Progenitor cell of endocrine pancreas (in vitro differentiated cells): ENCODE data around the gene NPAT. TPM values are rescaled to one million over a fixed set of nuclear protein-coding genes. Genes with fewer than 3 reads are reported as not detected.

Experiments used
- DNase-seq: peaks from one replicate; pipeline ENCODE4 v3.0.0; 2021; ENCODE audit warnings: low spot score; ENCODE audit not compliant: unreplicated experiment
- H3K27ac Mint-ChIP-seq: 2 replicates; pipeline ENCODE4 v1.8.0; 2021; ENCODE audit warnings: mild to moderate bottlenecking, moderate library complexity, mixed read lengths
- H3K27me3 Mint-ChIP-seq: 2 replicates; pipeline ENCODE4 v1.8.0; 2021; ENCODE audit warnings: mixed read lengths
- H3K36me3 Mint-ChIP-seq: 2 replicates; pipeline ENCODE4 v1.8.0; 2022; ENCODE audit warnings: mixed read lengths; ENCODE audit not compliant: insufficient read depth
- H3K4me1 Mint-ChIP-seq: 2 replicates; pipeline ENCODE4 v1.8.0; 2021; ENCODE audit warnings: low read depth, mixed read lengths
- H3K4me3 Mint-ChIP-seq: 2 replicates; pipeline ENCODE4 v1.8.0; 2021; ENCODE audit warnings: low read depth, mild to moderate bottlenecking, moderate library complexity, mixed read lengths
- H3K9me3 Mint-ChIP-seq: 2 replicates; pipeline ENCODE4 v1.8.0; 2021; ENCODE audit warnings: low read depth, mixed read lengths
- CTCF ChIP-seq: fragments of 200-600 bp; sonication (generic); IDR thresholded peaks from one replicate; pipeline ENCODE4 v1.5.0; 2021; ENCODE audit warnings: antibody characterized with exemption, mild to moderate bottlenecking; ENCODE audit not compliant: unreplicated experiment
- total RNA-seq: library from RNA; stranded (reverse); gene quantifications from 2 replicates; pipeline ENCODE4 v1.2.1, GENCODE V29; 2021

Gene NPAT
- total RNA-seq, 1 donor from 2014 or later: 21.0 TPM

GRCh38 chr11:108117746-108118371 lies 104.6 kb downstream of the NPAT start:
- H3K4me1 Mint-ChIP-seq: peaks cover 9% of the 10 kb centered on the region
- H3K36me3 Mint-ChIP-seq: no peaks in the 10 kb centered on the region
- H3K27me3 Mint-ChIP-seq: no peaks in the 10 kb centered on the region
- no peak for DNase-seq
- TF ChIP-seq CTCF: peak; percentile 64
- H3K4me3 Mint-ChIP-seq: no peak overlapping the region
- no peaks in the 10 kb centered on the region for H3K9me3 Mint-ChIP-seq
- no peak overlapping the region for H3K27ac Mint-ChIP-seq

GRCh38 chr11:108115500-108116140 lies 106.8 kb downstream of the NPAT start:
- H3K9me3 Mint-ChIP-seq: no peaks in the 10 kb centered on the region
- no peaks in the 10 kb centered on the region for H3K36me3 Mint-ChIP-seq
- H3K4me1 Mint-ChIP-seq: no peaks in the 10 kb centered on the region
- no peaks in the 10 kb centered on the region for H3K27me3 Mint-ChIP-seq
- H3K4me3 Mint-ChIP-seq: no peak overlapping the region
- H3K27ac Mint-ChIP-seq: no peak overlapping the region
- no peak for DNase-seq
- TF ChIP-seq CTCF: no peak

GRCh38 chr11:108112057-108112456 lies 110.4 kb downstream of the NPAT start:
- Mint-ChIP-seq H3K9me3 (no peaks in the 10 kb centered on the region), H3K4me1 (no peaks in the 10 kb centered on the region), H3K36me3 (no peaks in the 10 kb centered on the region), H3K27me3 (no peaks in the 10 kb centered on the region), H3K27ac (no peak overlapping the region), H3K4me3 (no peak overlapping the region)
- no peak for DNase-seq
- TF ChIP-seq CTCF: no peak

GRCh38 chr11:108111126-108111525 lies 111.3 kb downstream of the NPAT start:
- Mint-ChIP-seq H3K4me1 (no peaks in the 10 kb centered on the region), H3K27ac (no peak overlapping the region), H3K27me3 (no peaks in the 10 kb centered on the region), H3K4me3 (no peak overlapping the region), H3K36me3 (no peaks in the 10 kb centered on the region), H3K9me3 (no peaks in the 10 kb centered on the region)
- DNase-seq: no peak
- TF ChIP-seq CTCF: no peak

Other genes with a start within 250 kb of the NPAT start
- gene CUL5, start 213.7 kb downstream of the NPAT start, total RNA-seq: 35.2 and 37.9 TPM in 2 replicates
- gene ACAT1, start 101.1 kb downstream of the NPAT start, total RNA-seq: 29.5 and 37.5 TPM in 2 replicates
- 79.2 and 79.5 TPM in 2 replicates for gene ATM, start 429 bp upstream of the NPAT start, total RNA-seq
- gene C11orf65, start 244.9 kb upstream of the NPAT start, total RNA-seq: 0.42 and 0.67 TPM in 2 replicates